ENCODE measurements around the gene BRPF1. TPM values are rescaled to one million over a fixed set of nuclear protein-coding genes. Genes with fewer than 3 reads are reported as not detected.
A peak's percentile ranks its signal among the peaks of the same experiment; 100 is the strongest.

The BRPF1 gene
- total RNA-seq, 4 donors from 2014 or later: 10.8 to 36.0 (median 16.7) TPM

GRCh38 chr3:9786209-9786739 lies 54.7 kb downstream of the BRPF1 start:
- DNase-seq: no peak
- no peak overlapping the region for H3K27ac ChIP-seq
- no peaks in the 10 kb centered on the region for H3K27me3 ChIP-seq
- H3K9me3 ChIP-seq: no peaks in the 10 kb centered on the region
- no peaks in the 10 kb centered on the region for H3K4me1 ChIP-seq
- TF ChIP-seq POLR2A (IDR thresholded peaks at IDR 0.05): no peak
- TF ChIP-seq CTCF (IDR thresholded peaks at IDR 0.05): no peak
- intact Hi-C loops (cut with DNase I; ENCODE audit: low total_unique reads): no loop called here
- H3K4me3 ChIP-seq: no peak overlapping the region
- no peaks in the 10 kb centered on the region for H3K36me3 ChIP-seq

GRCh38 chr3:9786825-9787669 lies 55.5 kb downstream of the BRPF1 start:
- H3K4me1 ChIP-seq: no peaks in the 10 kb centered on the region
- no peaks in the 10 kb centered on the region for H3K36me3 ChIP-seq
- no peaks in the 10 kb centered on the region for H3K27me3 ChIP-seq
- H3K4me3 ChIP-seq: no peak overlapping the region
- intact Hi-C loops (cut with DNase I; ENCODE audit: low total_unique reads): no loop called here
- no peaks in the 10 kb centered on the region for H3K9me3 ChIP-seq
- no peak for TF ChIP-seq CTCF (IDR thresholded peaks at IDR 0.05)
- TF ChIP-seq POLR2A (IDR thresholded peaks at IDR 0.05): no peak
- H3K27ac ChIP-seq: no peak overlapping the region
- DNase-seq: no peak

- no peak for DNase-seq
- intact Hi-C loops (cut with DNase I; ENCODE audit: low total_unique reads): no loop called here
- Histone ChIP-seq H3K27ac (no peak overlapping the region), H3K9me3 (no peaks in the 10 kb centered on the region), H3K4me1 (no peaks in the 10 kb centered on the region), H3K27me3 (no peaks in the 10 kb centered on the region), H3K4me3 (no peak overlapping the region), H3K36me3 (no peaks in the 10 kb centered on the region)
- no peak for TF ChIP-seq CTCF (IDR thresholded peaks at IDR 0.05)
- no peak for TF ChIP-seq POLR2A (IDR thresholded peaks at IDR 0.05)
These were observed 56.2 kb downstream of the BRPF1 start for GRCh38 chr3:9787714-9788113.

GRCh38 chr3:9791127-9791526 lies 59.6 kb downstream of the BRPF1 start:
- Histone ChIP-seq H3K27ac (peak overlapping the region in 1 of 2 donors; percentile 98), H3K9me3 (no peaks in the 10 kb centered on the region), H3K4me3 (no peak overlapping the region), H3K4me1 (no peaks in the 10 kb centered on the region), H3K36me3 (no peaks in the 10 kb centered on the region), H3K27me3 (no peaks in the 10 kb centered on the region)
- TF ChIP-seq CTCF (IDR thresholded peaks at IDR 0.05): no peak
- no peak for TF ChIP-seq POLR2A (IDR thresholded peaks at IDR 0.05)
- intact Hi-C loops (cut with DNase I; ENCODE audit: low total_unique reads): no loop called here
- DNase-seq: no peak

- no peaks in the 10 kb centered on the region for H3K4me1 ChIP-seq
- H3K27me3 ChIP-seq: no peaks in the 10 kb centered on the region
- no peaks in the 10 kb centered on the region for H3K36me3 ChIP-seq
- peak overlapping the region; percentile 99 to 100 for H3K4me3 ChIP-seq
- intact Hi-C loops (cut with DNase I; ENCODE audit: low total_unique reads): no loop called here
- H3K9me3 ChIP-seq: no peaks in the 10 kb centered on the region
- DNase-seq: no peak
- peak overlapping the region; percentile 98 for H3K27ac ChIP-seq
- TF ChIP-seq POLR2A (IDR thresholded peaks at IDR 0.05) (no peak), CTCF (IDR thresholded peaks at IDR 0.05) (no peak)
These were observed 60.4 kb downstream of the BRPF1 start for GRCh38 chr3:9791790-9792404.

All from uterus (tissue), 4 donors.